NB4 (cell line): Measurements from ENCODE around the gene CREG1.

Experiments used
- DNase-seq: peaks from one replicate; pipeline ENCODE4 v3.0.0; 2010; ENCODE audit warnings: low read depth
- H3K4me3 ChIP-seq: one replicate; pipeline ENCODE4 v1.5.1; 2011; ENCODE audit warnings: mild to moderate bottlenecking, low read depth, low read length, moderate library complexity
- CTCF ChIP-seq: IDR thresholded peaks from one replicate; pipeline ENCODE4 v1.5.1; 2012; ENCODE audit warnings: low read depth, low read length
- MAX ChIP-seq: IDR thresholded peaks from 2 replicates; pipeline ENCODE4 v1.6.1; 2011; ENCODE audit warnings: low read depth, low read length
- MYC ChIP-seq: IDR thresholded peaks from 2 replicates; pipeline ENCODE4 v1.6.1; 2011; ENCODE audit warnings: low read depth, low read length
- POLR2A ChIP-seq: IDR thresholded peaks from 2 replicates; pipeline ENCODE4 v1.6.1; 2011; ENCODE audit warnings: mild to moderate bottlenecking; ENCODE audit not compliant: insufficient read length; ENCODE audit errors: extremely low read depth

Gene CREG1

GRCh38 chr1:167553136-167554027 is at the start of gene CREG1:
Gene CREG1 (minus strand): TSS chr1:167553762.
- peak within 1 kb of the TSS; percentile 80 for H3K4me3 ChIP-seq
- peak; percentile 95 for DNase-seq
- TF ChIP-seq POLR2A (peak; percentile 92), MYC (peak; percentile 61), MAX (0 out of 2 replicates have a peak, but pooled peaks have one; percentile 14), CTCF (no peak)

GRCh38 chr1:167602840-167603239 is 49.3 kb upstream of the CREG1 start:
- no peak overlapping the region for H3K4me3 ChIP-seq
- no peak for DNase-seq
- TF ChIP-seq MAX (no peak), CTCF (no peak), POLR2A (no peak), MYC (no peak)

GRCh38 chr1:167601442-167602383 is 48.2 kb upstream of the CREG1 start:
- peak; percentile 95 for DNase-seq
- H3K4me3 ChIP-seq = no peak overlapping the region
- TF ChIP-seq MAX (peak; percentile 20; the same call in 1 of the 2 replicates), POLR2A (no peak), MYC (peak; percentile 72), CTCF (no peak)

- no peak overlapping the region for H3K4me3 ChIP-seq
- TF ChIP-seq MAX (peak; percentile 26; the same call in 1 of the 2 replicates), MYC (0 out of 2 replicates have a peak, but pooled peaks have one; percentile 30), POLR2A (no peak), CTCF (peak; percentile 44)
- DNase-seq = peak; percentile 68
Observed at GRCh38 chr1:167599957-167600581, 46.5 kb upstream of the CREG1 start.

- DNase-seq = no peak
- TF ChIP-seq MYC (no peak), POLR2A (no peak)
- H3K4me3 ChIP-seq = no peak overlapping the region
Observed at GRCh38 chr1:167594822-167595221, 41.3 kb upstream of the CREG1 start.
